Epithelial cell of esophagus (primary cell): ENCODE results near the gene NIPAL1.
"Not testable (repeated sequence)": the region's sequence is repeated elsewhere in the genome, so short reads cannot be mapped to it uniquely, and the experiment has no call there.

Source experiments
- DNase-seq: peaks from one replicate; pipeline ENCODE4 v3.0.0; 2010; ENCODE audit warnings: low read depth
- H3K4me3 ChIP-seq: 2 replicates; pipeline ENCODE4 v1.5.1; 2011; ENCODE audit warnings: mild to moderate bottlenecking, low read length, control low read depth
- CTCF ChIP-seq: IDR thresholded peaks from 2 replicates; pipeline ENCODE4 v1.5.1; 2011; ENCODE audit warnings: low read depth, mild to moderate bottlenecking, low read length, control low read depth, inconsistent platforms; ENCODE audit not compliant: insufficient read depth; ENCODE audit errors: missing control alignments

NIPAL1 gene

GRCh38 chr4:47996021-47996420 is 20.6 kb upstream of the NIPAL1 start:
- no peak for DNase-seq
- no peak for TF ChIP-seq CTCF
- no peak overlapping the region for H3K4me3 ChIP-seq

GRCh38 chr4:48002267-48002666 is 14.3 kb upstream of the NIPAL1 start:
- H3K4me3 ChIP-seq, result no peak overlapping the region

GRCh38 chr4:48003568-48003967 is 13.0 kb upstream of the NIPAL1 start:
- peak; percentile 26 for DNase-seq
- peak; percentile 46 for TF ChIP-seq CTCF
- H3K4me3 ChIP-seq, result not testable (repeated sequence)

More at GRCh38 chr4:48002267-48002666, 14.3 kb upstream of the NIPAL1 start:
- no peak for DNase-seq
- no peak for TF ChIP-seq CTCF

GRCh38 chr4:48005781-48006180 is 10.8 kb upstream of the NIPAL1 start:
- H3K4me3 ChIP-seq, result no peak overlapping the region
- no peak for TF ChIP-seq CTCF
- no peak for DNase-seq

- TF ChIP-seq CTCF, result no peak
- DNase-seq, result no peak
- H3K4me3 ChIP-seq, result no peak overlapping the region
These were observed 8.5 kb upstream of the NIPAL1 start for GRCh38 chr4:48008021-48008596.

GRCh38 chr4:48010906-48011305 is 5.7 kb upstream of the NIPAL1 start:
- not testable (repeated sequence) for H3K4me3 ChIP-seq, DNase-seq

- H3K4me3 ChIP-seq, result no peak overlapping the region
- TF ChIP-seq CTCF, result no peak
- DNase-seq, result no peak
These were observed 4.8 kb upstream of the NIPAL1 start for GRCh38 chr4:48011722-48012121.

- no peak overlapping the region for H3K4me3 ChIP-seq
- TF ChIP-seq CTCF, result no peak
- no peak for DNase-seq
These were observed 3.7 kb upstream of the NIPAL1 start for GRCh38 chr4:48012824-48013223.
